ENCODE measurements around the gene ATXN7L2.

Gene ATXN7L2

DNA sequence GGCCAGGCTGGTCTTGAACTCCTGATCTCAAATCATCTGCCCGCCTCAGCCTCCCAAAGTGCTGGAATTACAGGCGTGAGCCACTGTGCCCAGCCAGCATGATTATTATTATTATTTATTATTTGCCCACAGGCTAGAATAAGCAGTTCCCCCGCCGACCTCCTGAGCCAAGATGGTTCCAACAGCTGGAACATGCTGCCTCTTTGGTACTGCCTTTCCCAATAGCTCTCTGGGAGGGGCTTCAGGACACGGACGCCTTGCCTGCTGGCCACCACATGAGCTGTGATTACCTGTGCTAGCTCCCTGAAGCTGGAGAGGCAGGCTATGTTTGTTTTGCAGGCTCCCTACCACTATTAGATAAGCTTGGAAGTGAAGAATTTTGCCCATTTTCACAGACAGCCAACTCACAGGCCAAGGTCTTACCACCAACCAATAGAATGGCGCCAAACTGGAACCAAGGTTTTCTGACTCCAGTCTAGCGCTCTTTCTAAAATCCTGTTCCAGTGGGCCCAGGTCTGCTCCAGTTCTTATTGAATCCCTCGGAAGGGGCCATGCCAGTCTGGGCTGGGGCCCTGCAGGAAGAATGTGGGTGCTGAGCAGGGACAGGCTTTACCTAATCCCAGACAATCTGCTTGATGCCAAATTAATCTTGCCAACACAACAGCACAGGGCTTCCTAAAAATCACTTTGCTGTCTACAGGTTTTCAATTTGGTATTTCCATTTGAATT is 53.9 kb downstream of the ATXN7L2 start:
- no peak overlapping the region for H3K27ac ChIP-seq

DNA sequence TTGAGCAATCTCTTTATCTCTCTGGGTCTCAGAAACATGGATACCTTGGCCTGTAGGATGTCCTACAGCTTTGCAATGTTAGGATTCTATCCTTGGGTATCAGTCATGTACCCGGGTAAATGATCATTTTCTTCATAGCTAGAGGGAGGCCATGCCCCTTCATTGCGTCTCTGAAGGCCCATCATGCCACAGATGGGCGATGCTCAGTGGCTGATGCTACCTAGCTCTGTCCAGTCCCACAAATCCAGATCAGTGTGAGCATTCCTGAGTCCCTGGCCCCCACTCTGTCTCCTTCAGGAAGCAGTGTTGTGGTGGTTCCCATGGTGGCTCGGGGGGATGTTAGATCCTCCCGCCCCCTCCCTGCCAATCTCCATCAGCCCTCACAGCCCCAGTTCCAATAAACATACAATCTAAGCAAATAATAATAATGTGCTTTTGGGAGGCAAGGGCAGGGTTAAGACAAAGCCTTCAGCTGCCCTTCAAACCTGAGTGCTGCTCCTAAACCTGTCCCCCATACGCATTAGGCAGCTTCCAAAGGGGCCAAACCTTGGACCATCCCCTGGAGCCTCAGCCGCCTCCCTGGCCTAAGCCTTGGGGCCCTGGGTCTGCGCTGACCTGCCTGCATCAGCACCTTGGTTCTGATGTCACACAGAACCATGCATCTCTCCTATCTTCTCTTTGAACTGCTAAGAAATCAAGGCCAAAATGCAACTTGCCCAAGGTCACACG is 55.3 kb downstream of the ATXN7L2 start:
- Histone ChIP-seq H3K27ac (no peak overlapping the region), H3K4me3 (no peak overlapping the region)

More for the DNA sequence above, 53.9 kb downstream of the ATXN7L2 start:
- no peak overlapping the region for H3K4me3 ChIP-seq

DNA sequence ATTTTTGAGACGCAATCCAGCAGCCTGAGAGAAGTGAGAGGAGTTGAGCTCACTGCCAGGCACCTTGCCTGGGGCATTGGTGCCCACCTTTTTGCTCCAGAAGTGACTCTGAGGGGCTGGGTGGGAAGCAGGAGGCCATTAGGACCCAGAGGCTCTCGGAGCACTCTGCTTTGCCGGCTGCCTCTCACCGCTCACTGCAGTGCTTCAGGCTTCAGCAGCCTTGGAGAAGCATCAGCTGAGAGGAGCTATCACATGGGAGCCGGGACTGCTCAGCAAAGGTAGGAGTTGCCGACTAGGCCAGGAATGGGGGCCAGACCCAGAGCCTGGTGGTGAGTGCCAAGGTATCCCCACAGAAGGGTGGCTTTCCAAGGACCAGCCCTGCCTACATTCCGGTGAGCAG is 56.0 kb downstream of the ATXN7L2 start, which contains the start of gene GPR61:
Gene GPR61 (plus strand): TSS at position 197 of the 400 bp plus-strand sequence. CDS start 3,151 bp downstream, outside the sequence.
- Histone ChIP-seq H3K4me3 (no peak within 1 kb of the TSS), H3K27ac (no peak within 1 kb of the TSS)

DNA sequence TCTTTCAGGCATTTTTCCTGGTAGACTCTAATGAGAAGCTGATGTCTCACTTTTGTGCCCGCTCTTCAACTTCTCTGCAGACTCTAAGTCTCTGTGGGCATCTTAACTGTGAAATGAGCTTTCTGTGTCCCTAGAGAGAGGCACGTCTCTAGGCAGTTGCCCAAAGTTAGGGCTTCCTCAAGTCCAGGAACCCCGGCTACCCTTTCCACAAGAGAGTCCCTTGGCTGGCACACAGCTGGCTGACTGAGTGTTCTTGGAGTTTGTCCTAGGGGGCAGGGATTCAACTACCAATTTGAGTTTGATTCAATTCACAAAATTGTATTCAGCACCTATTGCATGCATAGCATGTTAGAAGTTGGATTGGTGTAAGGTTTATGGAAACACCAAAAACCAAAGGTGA is 57.4 kb downstream of the ATXN7L2 start:
- no peak overlapping the region for H3K27ac ChIP-seq
- no peak overlapping the region for H3K4me3 ChIP-seq
